GM10248 (cell line): ENCODE data around the gene CCDC30.

Experiments used
- CTCF ChIA-PET: fragments of 300-600 bp; sonication (Branson Sonifier 250); formaldehyde crosslinking; extraction: SDS; loops from one replicate; lab custom pipeline; 2021; ENCODE audit warnings: antibody characterized with exemption; lab: Yijun Ruan, JAX
- POLR2A ChIA-PET: fragments of 350-650 bp; sonication (Branson Sonifier 250); formaldehyde crosslinking; extraction: SDS; loops from one replicate; lab custom pipeline; 2020; ENCODE audit warnings: antibody characterized with exemption; lab: Yijun Ruan, JAX
- DNase-seq: peaks from one replicate; pipeline ENCODE4 v3.0.0; 2012; ENCODE audit errors: extremely low spot score
- CTCF ChIP-seq: IDR thresholded peaks from 2 replicates; pipeline ENCODE4 v1.5.1; 2012; ENCODE audit warnings: mild to moderate bottlenecking, low read depth; ENCODE audit errors: extremely low read depth, missing control alignments, control extremely low read depth

The CCDC30 gene

DNA sequence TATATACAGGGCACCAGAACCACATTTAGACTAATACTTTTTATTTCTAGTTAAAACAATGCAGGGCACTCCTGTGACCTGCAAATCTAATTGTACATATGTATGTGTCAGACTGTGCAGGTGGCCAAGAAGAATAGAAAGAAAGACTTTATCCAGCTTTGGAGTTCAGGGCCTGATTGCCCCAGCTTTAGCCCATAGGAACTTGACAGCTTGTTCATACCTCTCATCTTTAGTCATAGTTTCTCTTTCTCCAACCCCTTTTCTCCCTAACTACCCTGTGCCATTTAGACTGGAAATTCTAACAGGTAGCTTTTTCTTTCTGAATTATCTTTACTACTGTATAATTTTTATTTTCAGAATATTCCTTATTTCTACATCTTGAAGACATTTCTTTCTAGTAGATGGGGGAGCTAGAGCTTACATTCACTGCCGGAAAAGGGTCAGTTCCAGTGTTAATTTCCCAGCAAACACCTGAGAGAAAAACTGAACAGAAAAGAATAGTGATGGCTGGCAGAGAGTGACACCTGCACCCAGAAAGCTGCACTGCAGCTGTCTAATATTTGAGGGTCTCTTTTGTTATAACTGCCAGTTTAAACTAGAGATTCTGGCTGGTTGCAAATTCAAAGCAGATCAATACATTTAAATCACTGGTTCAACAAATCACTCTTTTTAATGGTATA, 227.5 kb downstream of the CCDC30 start:
- ChIA-PET CTCF (interaction anchor here (0.9 to 2.3 kb wide), 11 partner anchors 11 to 383 kb away, joined by 3 to 5 read pairs (median 3); no protein-coding TSS in a partner anchor), POLR2A (interaction anchor here (1.1 to 1.7 kb wide), 2 partner anchors 8 to 12 kb away, joined by 3 to 11 read pairs; partner anchors contain the start of gene YBX1)
- no peak for DNase-seq
- no peak for TF ChIP-seq CTCF

GRCh38 chr1:42691157-42691498, 228.0 kb downstream of the CCDC30 start:
- TF ChIP-seq CTCF: no peak
- no peak for DNase-seq
- ChIA-PET POLR2A (interaction anchor here (1.1 to 1.7 kb wide), 2 partner anchors 9 to 11 kb away, joined by 3 to 11 read pairs; partner anchors contain the start of gene YBX1), CTCF (interaction anchor here (0.9 to 2.3 kb wide), 10 partner anchors 10 to 382 kb away, joined by 3 to 5 read pairs (median 3); no protein-coding TSS in a partner anchor)

- no peak for DNase-seq
- no peak for TF ChIP-seq CTCF
- ChIA-PET CTCF (interaction anchor here (0.9 to 1.7 kb wide), 3 partner anchors 9 to 114 kb away, joined by 3 to 5 read pairs (median 4); no protein-coding TSS in a partner anchor), POLR2A (interaction anchor here (0.8 to 1.3 kb wide), 2 partner anchors 10 kb away, joined by 3 read pairs; partner anchors contain the start of gene YBX1)
These were observed 229.4 kb downstream of the CCDC30 start for GRCh38 chr1:42692461-42692860.

DNA sequence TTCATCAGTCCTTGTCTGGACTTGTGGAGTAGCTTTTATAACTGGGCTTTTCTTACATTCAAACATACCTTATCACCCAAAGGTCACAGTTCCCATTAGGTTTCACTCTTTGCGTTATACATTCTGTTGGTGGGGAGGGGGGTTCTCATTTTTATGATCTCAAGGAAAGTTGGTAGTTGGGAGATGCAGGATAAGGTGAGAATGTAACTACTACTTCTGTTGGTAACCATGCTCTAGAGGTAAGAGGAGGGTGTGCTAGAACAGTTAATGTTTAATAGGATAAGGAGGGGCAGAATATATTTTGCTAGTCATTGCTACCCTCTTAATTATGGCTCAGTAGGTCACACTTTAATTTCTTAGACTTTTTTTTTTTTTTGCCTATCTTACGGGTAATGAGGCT, 229.8 kb downstream of the CCDC30 start:
- DNase-seq: no peak
- ChIA-PET POLR2A (interaction anchor here (0.8 to 1.3 kb wide), 2 partner anchors 10 to 11 kb away, joined by 3 read pairs; partner anchors contain the start of gene YBX1), CTCF (interaction anchor here (1.2 kb wide), 1 partner anchor 8 kb away, joined by 3 read pairs; no protein-coding TSS in a partner anchor)
- TF ChIP-seq CTCF: no peak

DNA sequence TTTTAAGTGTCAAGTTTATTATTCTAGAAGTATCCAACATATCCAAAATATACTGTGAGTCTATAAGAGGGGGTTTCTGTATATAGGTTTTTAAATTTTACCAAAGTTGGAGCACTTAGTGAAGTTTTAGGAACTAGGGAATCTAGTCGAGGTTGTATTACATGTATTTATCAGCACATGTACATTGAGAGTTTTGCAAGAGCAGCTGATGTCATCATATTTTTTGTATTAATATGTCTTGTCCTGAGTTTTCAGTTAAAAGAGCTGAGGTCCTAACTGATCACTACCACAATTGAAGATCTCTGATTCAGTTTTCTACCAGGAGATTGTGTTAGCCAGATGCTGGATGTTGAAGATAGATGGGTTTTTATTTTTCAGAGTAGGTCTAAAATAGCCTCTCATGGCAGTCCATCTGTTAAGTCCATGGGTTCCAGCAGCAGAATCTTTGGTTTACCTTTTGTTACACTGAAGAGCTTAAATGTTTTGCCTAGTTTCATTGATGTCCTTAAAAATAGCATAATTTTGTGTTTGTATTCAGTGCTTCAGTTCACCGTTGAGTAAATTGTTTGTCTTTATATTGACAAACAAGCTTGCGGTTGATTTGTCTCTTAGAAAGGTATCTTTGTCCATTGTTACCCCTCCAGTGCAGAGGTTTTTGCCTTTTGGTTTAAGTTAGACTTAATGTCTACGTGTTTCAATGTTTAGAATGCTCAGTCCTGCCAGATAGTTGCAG, 235.2 kb downstream of the CCDC30 start:
- no peak for DNase-seq
- ChIA-PET POLR2A (no interaction called here), CTCF (no interaction called here)

More for the DNA sequence above, 235.2 kb downstream of the CCDC30 start:
- TF ChIP-seq CTCF: no peak
